GM18511 (cell line): ENCODE results near the gene AAGAB.
"Not testable (repeated sequence)": the region's sequence is repeated elsewhere in the genome, so short reads cannot be mapped to it uniquely, and the experiment has no call there.

Experiments
- ATAC-seq: cut with Tn5 transposase; IDR thresholded peaks from one replicate; pipeline ENCODE4 v1.9.1; 2021; ENCODE audit warnings: mild to moderate bottlenecking, moderate library complexity; ENCODE audit not compliant: unreplicated experiment

The AAGAB gene

GRCh38 chr15:67254238-67255175 lies at the start of gene AAGAB, which contains the start of gene IQCH:
Gene AAGAB (minus strand): TSS chr15:67254661. CDS start chr15:67254631, 30 bp downstream.
Gene IQCH (plus strand): TSS chr15:67254786. CDS start chr15:67254897, 111 bp downstream.
- peak; percentile 95 for ATAC-seq

GRCh38 chr15:67303490-67304363 lies 49.3 kb upstream of the AAGAB start:
- no peak for ATAC-seq

GRCh38 chr15:67300266-67301025 lies 46.0 kb upstream of the AAGAB start:
- ATAC-seq, result no peak

GRCh38 chr15:67296684-67297083 lies 42.2 kb upstream of the AAGAB start:
- no peak for ATAC-seq

GRCh38 chr15:67296188-67296587 lies 41.7 kb upstream of the AAGAB start:
- no peak for ATAC-seq

- no peak for ATAC-seq
These were observed 35.9 kb upstream of the AAGAB start for GRCh38 chr15:67290319-67290718.

GRCh38 chr15:67286400-67286799 lies 31.9 kb upstream of the AAGAB start:
- ATAC-seq, result not testable (repeated sequence)

GRCh38 chr15:67285625-67286024 lies 31.2 kb upstream of the AAGAB start:
- ATAC-seq, result not testable (repeated sequence)

- ATAC-seq, result no peak
These were observed 27.3 kb upstream of the AAGAB start for GRCh38 chr15:67281714-67282113.

- no peak for ATAC-seq
These were observed 25.8 kb upstream of the AAGAB start for GRCh38 chr15:67280217-67280616.

- ATAC-seq, result no peak
These were observed 22.2 kb upstream of the AAGAB start for GRCh38 chr15:67276666-67277065.

GRCh38 chr15:67274236-67274635 lies 19.8 kb upstream of the AAGAB start:
- ATAC-seq, result no peak

- no peak for ATAC-seq
These were observed 13.8 kb upstream of the AAGAB start for GRCh38 chr15:67267951-67268941.

GRCh38 chr15:67267440-67267839 lies 13.0 kb upstream of the AAGAB start:
- no peak for ATAC-seq

GRCh38 chr15:67266870-67267269 lies 12.4 kb upstream of the AAGAB start:
- ATAC-seq, result no peak

- no peak for ATAC-seq
These were observed 5.3 kb upstream of the AAGAB start for GRCh38 chr15:67259806-67260205.

- no peak for ATAC-seq
These were observed 4.9 kb upstream of the AAGAB start for GRCh38 chr15:67259379-67259778.

- ATAC-seq, result not testable (repeated sequence)
These were observed 4.0 kb upstream of the AAGAB start for GRCh38 chr15:67258412-67258811.

- no peak for ATAC-seq
These were observed 1.6 kb upstream of the AAGAB start for GRCh38 chr15:67256051-67256450.
